HEK293 (cell line): Measurements from ENCODE around the gene MCRIP2.

Source experiments
- HOXA7 ChIP-seq: sonication (generic); formaldehyde crosslinking; IDR thresholded peaks from 2 replicates; pipeline ENCODE4 v1.8.1; 2022; ENCODE audit warnings: missing genetic modification reagents, borderline replicate concordance
- SP3 ChIP-seq: fragments of 450-650 bp; formaldehyde crosslinking; IDR thresholded peaks from 2 replicates; pipeline ENCODE4 v1.5.1; 2016; ENCODE audit warnings: missing biosample characterization, missing genetic modification characterization
- ZBTB8A ChIP-seq: fragments of 450-650 bp; formaldehyde crosslinking; IDR thresholded peaks from 2 replicates; pipeline ENCODE4 v1.5.1; 2016; ENCODE audit warnings: missing biosample characterization, missing genetic modification characterization
- ZNF138 ChIP-seq: fragments of 450-650 bp; formaldehyde crosslinking; IDR thresholded peaks from 2 replicates; pipeline ENCODE4 v1.5.1; 2016; ENCODE audit warnings: missing biosample characterization, missing genetic modification characterization, borderline replicate concordance
- ZNF184 ChIP-seq: fragments of 450-650 bp; IDR thresholded peaks from 2 replicates; pipeline ENCODE4 v1.5.1; 2018; ENCODE audit warnings: missing biosample characterization, mild to moderate bottlenecking, missing genetic modification characterization
- ZNF302 ChIP-seq: fragments of 450-650 bp; formaldehyde crosslinking; IDR thresholded peaks from 2 replicates; pipeline ENCODE4 v1.5.1; 2016; ENCODE audit warnings: missing biosample characterization, missing genetic modification characterization, low read depth
- ZNF785 ChIP-seq: fragments of 450-650 bp; formaldehyde crosslinking; IDR thresholded peaks from 2 replicates; pipeline ENCODE4 v1.5.1; 2016; ENCODE audit warnings: missing biosample characterization, missing genetic modification characterization
- ZNF837 ChIP-seq: fragments of 450-650 bp; formaldehyde crosslinking; IDR thresholded peaks from 2 replicates; pipeline ENCODE4 v1.5.1; 2016; ENCODE audit warnings: missing biosample characterization, missing genetic modification characterization
- TF ChIP-seq, protein P1 (sequence below): fragments of 450-650 bp; formaldehyde crosslinking; IDR thresholded peaks from 2 replicates; pipeline ENCODE4 v1.5.1; 2016; ENCODE audit warnings: missing biosample characterization, missing genetic modification characterization

DNA sequence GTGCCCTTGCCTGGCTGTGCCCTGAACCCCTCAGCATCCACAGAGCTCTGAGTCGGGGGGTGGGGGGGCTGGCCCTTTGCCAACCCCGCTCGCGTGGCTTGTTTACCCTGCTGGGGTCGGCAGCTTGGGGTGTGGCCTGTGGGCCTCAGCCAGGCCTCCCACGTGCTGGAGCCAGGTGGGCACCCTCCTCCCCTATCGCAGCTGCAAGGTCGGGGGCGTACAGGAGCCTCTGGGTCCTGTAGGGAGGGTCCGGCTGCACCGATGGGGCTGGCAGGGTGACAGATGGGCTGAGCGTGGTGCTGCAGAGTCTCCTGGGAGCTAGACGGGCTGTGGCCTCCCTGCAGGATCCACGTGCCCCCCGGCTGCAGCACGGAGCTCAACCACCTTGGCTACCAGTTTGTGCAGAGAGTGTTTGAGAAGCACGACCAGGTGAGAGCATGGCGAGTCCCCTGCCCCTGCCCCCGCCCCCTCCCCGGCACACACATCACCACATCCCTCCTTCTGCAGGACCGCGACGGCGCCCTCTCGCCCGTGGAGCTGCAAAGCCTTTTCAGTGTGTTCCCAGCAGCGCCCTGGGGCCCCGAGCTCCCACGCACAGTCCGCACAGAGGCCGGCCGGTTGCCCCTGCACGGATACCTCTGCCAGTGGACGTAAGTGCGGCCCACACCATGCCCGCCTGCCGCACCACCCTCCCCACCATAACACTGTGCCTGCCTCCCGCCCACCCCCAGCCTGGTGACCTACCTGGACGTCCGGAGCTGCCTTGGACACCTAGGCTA lies 29.9 kb downstream of the MCRIP2 start:
- TF ChIP-seq ZNF785 (tag by site-specific recombination) = no peak
- TF ChIP-seq, protein P1, sequence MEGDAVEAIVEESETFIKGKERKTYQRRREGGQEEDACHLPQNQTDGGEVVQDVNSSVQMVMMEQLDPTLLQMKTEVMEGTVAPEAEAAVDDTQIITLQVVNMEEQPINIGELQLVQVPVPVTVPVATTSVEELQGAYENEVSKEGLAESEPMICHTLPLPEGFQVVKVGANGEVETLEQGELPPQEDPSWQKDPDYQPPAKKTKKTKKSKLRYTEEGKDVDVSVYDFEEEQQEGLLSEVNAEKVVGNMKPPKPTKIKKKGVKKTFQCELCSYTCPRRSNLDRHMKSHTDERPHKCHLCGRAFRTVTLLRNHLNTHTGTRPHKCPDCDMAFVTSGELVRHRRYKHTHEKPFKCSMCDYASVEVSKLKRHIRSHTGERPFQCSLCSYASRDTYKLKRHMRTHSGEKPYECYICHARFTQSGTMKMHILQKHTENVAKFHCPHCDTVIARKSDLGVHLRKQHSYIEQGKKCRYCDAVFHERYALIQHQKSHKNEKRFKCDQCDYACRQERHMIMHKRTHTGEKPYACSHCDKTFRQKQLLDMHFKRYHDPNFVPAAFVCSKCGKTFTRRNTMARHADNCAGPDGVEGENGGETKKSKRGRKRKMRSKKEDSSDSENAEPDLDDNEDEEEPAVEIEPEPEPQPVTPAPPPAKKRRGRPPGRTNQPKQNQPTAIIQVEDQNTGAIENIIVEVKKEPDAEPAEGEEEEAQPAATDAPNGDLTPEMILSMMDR = no peak
- no peak for TF ChIP-seq ZNF837 (tag by site-specific recombination)
- TF ChIP-seq SP3 (tag by site-specific recombination) = no peak
- no peak for TF ChIP-seq ZNF302
- no peak for TF ChIP-seq HOXA7 (CRISPR knock-in tag)
- TF ChIP-seq ZNF138 (tag by site-specific recombination) = no peak
- TF ChIP-seq ZNF184 (tag by site-specific recombination) = no peak
- TF ChIP-seq ZBTB8A = no peak
